Measurements from ENCODE around the gene MRPL28. TPM values are rescaled to one million over a fixed set of nuclear protein-coding genes. Genes with fewer than 3 reads are reported as not detected.
A peak's percentile ranks its signal among the peaks of the same experiment; 100 is the strongest.

MRPL28 gene
- total RNA-seq, 2 donors from 2014 or later: 89.0 to 90.3 TPM

DNA sequence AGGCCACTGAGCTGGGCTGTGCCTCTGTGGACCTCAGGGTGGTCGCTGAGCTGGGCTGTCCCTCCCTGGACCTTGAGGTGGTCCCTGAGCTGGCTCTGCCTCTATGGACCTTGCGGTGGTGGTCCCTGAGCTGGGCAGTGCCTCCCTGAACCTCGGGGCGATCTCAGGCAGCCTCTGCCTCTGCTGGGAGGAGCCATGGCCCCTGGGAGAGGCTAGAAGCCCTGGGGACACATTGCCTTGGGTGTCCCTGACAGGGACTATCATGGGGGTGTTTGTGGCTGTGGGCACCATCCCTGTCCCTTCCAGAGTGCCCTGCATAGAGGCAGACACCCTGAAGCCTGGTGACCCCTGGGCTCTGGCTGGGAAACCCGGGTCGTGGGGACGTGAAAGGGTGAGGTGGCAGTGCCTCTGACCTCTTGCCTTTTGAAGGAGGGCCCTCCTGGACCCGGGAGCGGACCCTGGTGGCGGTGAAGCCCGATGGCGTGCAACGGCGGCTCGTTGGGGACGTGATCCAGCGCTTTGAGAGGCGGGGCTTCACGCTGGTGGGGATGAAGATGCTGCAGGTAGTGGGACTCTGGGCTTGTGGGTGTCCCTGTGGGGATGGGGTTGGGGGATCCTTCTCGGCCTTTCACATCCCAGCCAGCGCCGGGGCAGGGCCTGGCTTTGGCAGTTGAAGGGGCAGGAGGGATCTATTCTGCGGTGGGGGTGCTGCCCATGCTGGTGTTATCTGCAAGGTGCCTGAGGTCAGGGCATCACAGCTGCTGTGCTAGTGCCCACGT lies 28.4 kb upstream of the MRPL28 start:
- no peak overlapping the region for H3K4me3 ChIP-seq

DNA sequence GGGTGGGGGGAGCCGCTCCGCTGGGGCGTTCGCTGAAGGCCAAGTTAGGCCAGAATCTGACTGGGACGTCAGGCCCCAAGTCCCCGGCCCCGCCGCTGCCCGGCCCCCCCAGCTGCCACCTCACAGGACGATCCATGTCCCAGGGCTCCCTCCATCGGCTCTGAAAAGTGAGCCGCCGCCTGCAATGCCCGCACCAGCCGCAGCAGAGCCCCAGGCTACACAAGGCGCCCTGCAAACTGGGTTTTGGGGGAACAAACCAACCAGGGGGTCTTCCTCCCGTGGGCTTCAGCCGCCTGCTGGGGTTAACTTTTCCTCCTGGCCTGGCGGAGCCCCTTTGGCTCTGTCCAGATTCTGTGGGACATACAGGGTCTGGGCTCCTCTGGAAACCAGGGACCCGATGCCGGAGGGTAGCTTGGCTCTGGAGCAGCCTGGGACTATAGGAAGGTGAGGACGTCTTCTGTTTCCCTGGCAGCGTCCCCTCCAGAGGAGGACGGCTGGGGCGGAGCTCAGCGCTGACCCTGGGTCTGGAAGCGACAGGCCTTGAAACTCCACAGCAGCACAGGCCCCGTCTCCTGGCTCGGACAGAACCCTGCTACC lies 27.5 kb upstream of the MRPL28 start:
- Histone ChIP-seq H3K27me3 (no peaks in the 10 kb centered on the region), H3K9me3 (no peaks in the 10 kb centered on the region), H3K4me3 (peak overlapping the region; percentile 60 to 71), H3K36me3 (no peaks in the 10 kb centered on the region), H3K4me1 (peaks cover 0 to 23% of the 10 kb centered on the region in 2 donors), H3K27ac (peak overlapping the region; percentile 81 to 88)
- DNase-seq (ENCODE audit: low spot score): peak; percentile 77
- TF ChIP-seq, protein P1, sequence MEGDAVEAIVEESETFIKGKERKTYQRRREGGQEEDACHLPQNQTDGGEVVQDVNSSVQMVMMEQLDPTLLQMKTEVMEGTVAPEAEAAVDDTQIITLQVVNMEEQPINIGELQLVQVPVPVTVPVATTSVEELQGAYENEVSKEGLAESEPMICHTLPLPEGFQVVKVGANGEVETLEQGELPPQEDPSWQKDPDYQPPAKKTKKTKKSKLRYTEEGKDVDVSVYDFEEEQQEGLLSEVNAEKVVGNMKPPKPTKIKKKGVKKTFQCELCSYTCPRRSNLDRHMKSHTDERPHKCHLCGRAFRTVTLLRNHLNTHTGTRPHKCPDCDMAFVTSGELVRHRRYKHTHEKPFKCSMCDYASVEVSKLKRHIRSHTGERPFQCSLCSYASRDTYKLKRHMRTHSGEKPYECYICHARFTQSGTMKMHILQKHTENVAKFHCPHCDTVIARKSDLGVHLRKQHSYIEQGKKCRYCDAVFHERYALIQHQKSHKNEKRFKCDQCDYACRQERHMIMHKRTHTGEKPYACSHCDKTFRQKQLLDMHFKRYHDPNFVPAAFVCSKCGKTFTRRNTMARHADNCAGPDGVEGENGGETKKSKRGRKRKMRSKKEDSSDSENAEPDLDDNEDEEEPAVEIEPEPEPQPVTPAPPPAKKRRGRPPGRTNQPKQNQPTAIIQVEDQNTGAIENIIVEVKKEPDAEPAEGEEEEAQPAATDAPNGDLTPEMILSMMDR (IDR thresholded peaks at IDR 0.05): peak; percentile 21 to 63

More for the DNA sequence above, 28.4 kb upstream of the MRPL28 start:
- Histone ChIP-seq H3K27ac (peak overlapping the region; percentile 81 to 88), H3K27me3 (no peaks in the 10 kb centered on the region), H3K9me3 (no peaks in the 10 kb centered on the region), H3K4me1 (peaks cover 0 to 23% of the 10 kb centered on the region in 2 donors), H3K36me3 (no peaks in the 10 kb centered on the region)
- TF ChIP-seq, protein P1 (IDR thresholded peaks at IDR 0.05): no peak
- DNase-seq (ENCODE audit: low spot score): no peak

DNA sequence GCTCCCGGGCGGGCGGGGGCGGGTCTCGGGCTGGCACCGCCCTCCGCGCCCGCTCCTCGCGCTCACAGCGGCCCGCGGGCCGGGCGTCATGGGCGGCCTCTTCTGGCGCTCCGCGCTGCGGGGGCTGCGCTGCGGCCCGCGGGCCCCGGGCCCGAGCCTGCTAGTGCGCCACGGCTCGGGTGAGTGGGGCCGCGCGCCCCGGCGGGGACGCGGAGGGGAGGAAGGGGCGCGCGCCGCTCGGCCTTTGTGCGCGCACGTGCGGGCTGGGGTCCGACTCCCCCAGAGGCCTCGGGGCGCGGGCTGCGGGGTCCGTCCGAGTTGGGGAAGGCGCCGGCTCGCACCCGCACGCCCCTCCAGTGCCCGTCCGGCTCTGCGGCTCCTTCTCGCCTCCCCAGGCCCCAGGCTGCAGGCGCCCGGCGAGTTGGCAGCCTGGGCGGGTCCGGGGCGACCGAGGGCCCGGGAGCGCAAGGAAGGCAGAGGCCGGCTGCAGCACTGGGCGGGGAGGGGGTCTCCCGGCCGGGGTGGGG lies 26.9 kb upstream of the MRPL28 start, which contains the start of gene NME4:
Gene NME4 (plus strand): TSS at position 65 of the 527 bp plus-strand sequence. CDS start 24 bp downstream, at position 89.
- Histone ChIP-seq H3K9me3 (no peaks in the 10 kb centered on the region), H3K4me1 (peaks cover 0 to 21% of the 10 kb centered on the region in 2 donors), H3K27ac (peak within 1 kb of the TSS; percentile 81 to 88), H3K4me3 (peak within 1 kb of the TSS; percentile 60 to 71), H3K27me3 (no peaks in the 10 kb centered on the region), H3K36me3 (no peaks in the 10 kb centered on the region)
- DNase-seq (ENCODE audit: low spot score): no peak
- TF ChIP-seq, protein P1 (IDR thresholded peaks at IDR 0.05): no peak

DNA sequence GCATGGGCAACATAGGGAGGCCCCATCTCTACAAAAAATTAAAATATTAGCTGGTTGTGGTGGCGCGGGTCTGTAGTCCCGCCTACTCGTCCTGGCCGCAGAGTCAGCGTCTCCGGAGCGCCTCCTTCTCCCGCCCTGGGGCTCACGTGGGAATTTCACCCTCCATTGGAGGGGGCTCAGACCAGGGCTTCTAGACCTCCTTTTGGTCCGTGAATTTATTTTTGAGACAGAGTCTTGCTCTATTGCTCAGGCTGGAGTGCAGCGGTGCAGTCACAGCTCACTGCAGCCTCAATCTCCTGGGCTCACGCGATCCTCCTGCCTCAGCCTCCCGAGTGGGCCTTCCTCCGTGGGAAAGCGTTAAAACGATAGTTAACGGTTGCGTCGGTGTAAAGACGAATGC lies 26.3 kb upstream of the MRPL28 start:
- TF ChIP-seq, protein P1 (IDR thresholded peaks at IDR 0.05): no peak
- Histone ChIP-seq H3K36me3 (no peaks in the 10 kb centered on the region), H3K27me3 (no peaks in the 10 kb centered on the region), H3K4me1 (peaks cover 0 to 20% of the 10 kb centered on the region in 2 donors), H3K4me3 (peak overlapping the region; percentile 60 to 71), H3K27ac (peak overlapping the region; percentile 64 to 88), H3K9me3 (no peaks in the 10 kb centered on the region)
- no peak for DNase-seq (ENCODE audit: low spot score)

DNA sequence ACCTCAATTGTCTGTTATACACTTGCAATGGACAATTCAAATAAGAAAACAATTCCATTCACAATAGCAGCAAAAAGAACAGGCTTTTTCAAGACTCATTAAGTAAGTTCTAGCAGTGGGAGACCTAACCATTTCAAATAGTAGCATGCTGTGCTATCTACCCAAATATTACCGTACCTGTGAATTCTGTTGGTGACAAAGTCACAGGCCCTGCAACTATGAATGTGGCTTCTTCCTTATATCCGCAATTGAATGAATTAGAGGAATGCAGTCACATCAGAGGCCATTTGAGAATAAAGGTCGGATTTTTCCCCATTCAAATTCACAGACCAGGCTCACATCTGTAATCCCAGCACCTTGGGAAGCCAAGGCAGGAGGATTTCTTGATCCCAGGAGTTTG lies 25.9 kb upstream of the MRPL28 start:
- H3K4me3 ChIP-seq: peak overlapping the region in 1 of 2 donors; percentile 71
- no peaks in the 10 kb centered on the region for H3K9me3 ChIP-seq
- DNase-seq (ENCODE audit: low spot score): no peak
- H3K27me3 ChIP-seq: no peaks in the 10 kb centered on the region
- peak overlapping the region; percentile 64 to 88 for H3K27ac ChIP-seq
- H3K4me1 ChIP-seq: peaks cover 0 to 20% of the 10 kb centered on the region in 2 donors
- no peaks in the 10 kb centered on the region for H3K36me3 ChIP-seq
- TF ChIP-seq, protein P1 (IDR thresholded peaks at IDR 0.05): no peak

All from right atrium auricular region (tissue), 2 donors.